Stimulated activated CD8-positive, alpha-beta memory T cell treated with anti-CD3 and anti-CD28 coated beads, Interleukin-7, amount 100 ng/mL, for 48 hours (primary cell): Measurements from ENCODE around the gene ZNF598.
"Not testable (repeated sequence)": the region's sequence is repeated elsewhere in the genome, so short reads cannot be mapped to it uniquely, and the experiment has no call there.

Source experiments
- DNase-seq, 2 donors: peaks; one replicate each; pipeline ENCODE4 v3.0.0-alpha.2; 2020; ENCODE audit warnings: low read depth in 1 of 2; ENCODE audit errors: extremely low read depth in 1 of 2

Gene ZNF598

DNA sequence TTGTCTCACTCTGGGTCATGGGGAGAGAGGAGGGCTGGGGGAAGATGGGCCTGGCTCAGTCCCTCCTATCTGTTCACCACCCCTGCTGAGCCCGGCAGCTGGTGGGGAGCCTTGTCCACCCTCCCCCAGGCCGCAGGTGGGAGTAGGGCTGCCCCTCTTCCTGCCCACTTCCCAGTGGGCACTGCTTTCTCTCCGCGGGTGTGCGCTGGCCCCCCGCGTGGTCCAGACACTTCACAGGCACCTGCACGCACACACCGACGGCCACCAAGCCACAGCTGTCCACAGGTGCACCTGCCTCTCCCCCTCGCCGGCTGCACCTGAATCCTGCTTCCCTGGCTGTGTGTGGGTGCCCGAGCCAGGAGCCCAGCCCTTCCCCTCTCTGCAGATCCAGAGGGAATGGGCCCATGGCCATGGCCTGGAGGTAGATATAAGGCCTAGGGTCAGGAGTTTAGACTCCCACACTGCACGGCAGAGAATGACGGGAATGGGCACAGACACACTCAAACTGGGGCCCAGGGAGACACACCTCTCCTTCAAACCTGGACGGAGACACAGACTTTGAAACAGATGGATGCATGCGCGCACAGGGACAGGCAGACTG is 19.1 kb upstream of the ZNF598 start:
- no peak for DNase-seq

DNA sequence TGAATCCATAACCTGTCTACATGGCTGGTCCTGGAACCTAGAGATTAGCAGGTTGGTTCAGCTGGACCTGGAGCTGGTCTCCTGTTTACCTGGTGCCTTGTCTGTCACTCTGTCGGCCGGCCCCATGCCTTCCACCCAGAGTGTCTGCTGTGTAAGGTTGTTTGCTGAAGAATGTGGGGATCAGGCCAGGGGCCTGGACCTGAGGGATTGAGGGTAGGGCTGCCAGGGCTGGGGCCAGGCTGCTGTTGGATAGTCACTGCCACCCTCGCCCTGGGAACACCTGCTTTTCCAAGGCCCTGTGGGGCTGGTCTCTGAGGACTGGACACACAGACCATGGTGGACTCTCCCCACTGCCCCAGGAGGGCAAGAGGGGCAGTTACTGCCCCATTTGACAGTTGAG is 18.5 kb upstream of the ZNF598 start:
- no peak for DNase-seq

DNA sequence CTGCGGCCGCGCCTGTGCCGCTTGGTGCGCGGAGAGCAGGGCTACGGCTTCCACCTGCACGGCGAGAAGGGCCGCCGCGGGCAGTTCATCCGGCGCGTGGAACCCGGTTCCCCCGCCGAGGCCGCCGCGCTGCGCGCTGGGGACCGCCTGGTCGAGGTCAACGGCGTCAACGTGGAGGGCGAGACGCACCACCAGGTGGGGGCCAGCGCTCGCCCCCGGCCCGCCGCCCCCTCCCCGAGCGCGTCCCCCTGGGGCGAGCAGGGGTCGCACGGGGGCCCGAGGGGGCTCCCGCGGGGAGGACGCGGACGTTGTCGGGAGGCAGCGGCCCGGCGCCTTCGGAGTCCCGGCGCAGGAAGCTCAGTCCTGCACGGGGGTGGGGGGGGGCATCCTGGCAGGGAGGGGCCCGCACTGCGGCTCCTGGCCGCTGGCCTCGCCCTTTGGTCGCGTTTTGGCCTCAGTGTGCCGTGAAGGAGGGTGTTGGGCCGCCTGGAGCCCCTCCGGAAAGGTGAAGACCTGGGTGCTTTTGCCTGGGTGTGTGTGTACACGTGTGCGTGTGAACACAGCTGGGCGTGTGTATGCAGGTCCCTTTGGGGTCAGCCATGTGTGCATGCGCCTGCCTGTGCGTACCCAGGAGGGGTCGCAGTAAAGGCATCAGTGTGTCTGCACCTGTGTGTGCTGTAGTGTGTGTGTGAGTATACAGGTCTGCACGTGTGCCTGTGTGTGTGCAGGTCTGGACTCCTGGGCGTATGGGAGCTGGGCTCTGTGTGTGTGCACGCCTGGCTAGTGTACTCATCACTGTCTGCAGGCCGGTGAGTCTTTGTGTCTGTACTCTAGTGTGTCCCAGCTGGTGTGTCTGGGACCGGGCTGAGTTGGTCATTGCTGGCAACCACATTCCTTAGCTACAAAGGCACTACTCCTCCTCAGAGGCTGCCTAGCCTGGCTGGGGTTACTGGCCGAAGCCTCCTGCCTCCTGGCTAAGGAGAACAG is 17.7 kb upstream of the ZNF598 start:
- no peak for DNase-seq

DNA sequence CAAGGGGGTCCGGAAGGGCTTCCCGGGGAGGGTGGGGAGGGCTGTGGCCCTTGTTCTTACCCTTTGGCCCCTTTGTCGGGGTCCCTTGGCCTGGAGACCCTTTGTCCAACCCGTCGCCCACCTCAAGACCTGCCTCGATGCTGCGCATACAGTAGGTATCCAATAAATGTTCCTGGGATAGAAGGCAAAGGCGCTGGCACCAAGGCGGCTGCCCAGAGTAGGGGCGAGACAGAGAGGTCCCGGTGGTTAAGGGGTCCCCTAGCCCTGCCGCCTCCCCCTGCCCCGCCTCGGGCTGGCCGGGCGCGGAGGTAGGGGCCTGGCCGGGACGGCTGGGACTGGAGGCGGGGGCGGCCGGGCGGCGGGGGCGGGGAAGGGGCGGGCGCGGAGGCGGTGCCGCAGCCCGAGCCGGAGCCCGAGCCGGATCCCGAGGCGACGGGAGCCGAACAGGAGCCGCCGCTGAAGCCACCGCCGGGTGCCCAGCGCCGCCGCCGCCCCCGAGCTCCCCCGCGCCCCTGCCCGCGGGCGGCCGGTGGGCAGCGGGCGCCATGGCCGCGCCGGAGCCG is 16.9 kb upstream of the ZNF598 start, which contains the start of gene NHERF2:
Gene NHERF2 (plus strand): TSS at position 442 of the 563 bp plus-strand sequence. CDS start 104 bp downstream, at position 546.
- no peak for DNase-seq

DNA sequence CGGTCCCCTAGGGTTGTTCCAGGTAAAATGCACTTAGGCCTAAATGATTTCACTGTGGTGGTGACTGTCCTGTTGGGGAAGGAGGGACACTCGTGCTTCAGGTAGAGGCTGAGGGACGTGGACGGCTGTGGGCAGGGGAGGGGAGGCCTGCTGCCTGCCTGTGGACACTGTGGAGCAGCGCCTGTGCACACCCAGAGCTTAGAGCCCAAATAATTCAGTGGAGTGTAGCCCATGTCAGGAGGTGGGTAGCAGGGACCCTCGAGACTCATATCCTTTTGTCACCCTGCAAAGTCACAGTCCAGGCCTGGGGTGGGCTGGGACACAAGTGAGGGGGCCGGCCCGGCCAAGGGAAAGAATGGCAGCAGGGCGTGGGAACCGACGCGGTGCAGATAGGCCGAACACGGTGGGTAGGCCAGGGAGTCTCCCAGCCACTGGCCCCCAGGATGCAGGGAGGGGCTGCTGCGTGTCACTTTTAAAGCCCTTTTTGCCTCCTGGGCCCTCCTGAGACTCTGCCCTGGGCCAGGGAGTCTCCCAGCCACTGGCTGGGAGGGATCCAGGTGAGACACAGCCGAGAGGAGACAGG is 16.3 kb upstream of the ZNF598 start:
- no peak for DNase-seq

DNA sequence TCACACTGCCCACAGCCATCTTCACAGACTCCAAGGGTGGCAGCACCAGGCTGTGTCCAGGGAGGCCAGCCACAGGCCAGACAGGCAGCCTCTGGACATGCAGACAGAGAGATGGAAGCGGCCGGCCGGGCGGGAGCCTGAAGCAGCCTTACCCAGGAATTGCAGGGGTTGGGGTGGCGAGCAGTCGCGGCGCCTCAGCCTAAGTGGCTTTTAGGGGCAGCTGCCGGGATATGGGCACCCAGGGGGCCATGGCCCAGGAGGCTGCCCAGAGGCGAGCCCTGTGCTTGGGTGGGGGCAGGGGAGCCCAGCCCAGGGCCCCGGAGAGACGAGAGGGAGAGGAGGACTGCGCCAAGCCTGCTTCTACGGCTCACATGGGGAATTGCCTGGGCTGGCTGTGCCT is 15.6 kb upstream of the ZNF598 start:
- no peak for DNase-seq

DNA sequence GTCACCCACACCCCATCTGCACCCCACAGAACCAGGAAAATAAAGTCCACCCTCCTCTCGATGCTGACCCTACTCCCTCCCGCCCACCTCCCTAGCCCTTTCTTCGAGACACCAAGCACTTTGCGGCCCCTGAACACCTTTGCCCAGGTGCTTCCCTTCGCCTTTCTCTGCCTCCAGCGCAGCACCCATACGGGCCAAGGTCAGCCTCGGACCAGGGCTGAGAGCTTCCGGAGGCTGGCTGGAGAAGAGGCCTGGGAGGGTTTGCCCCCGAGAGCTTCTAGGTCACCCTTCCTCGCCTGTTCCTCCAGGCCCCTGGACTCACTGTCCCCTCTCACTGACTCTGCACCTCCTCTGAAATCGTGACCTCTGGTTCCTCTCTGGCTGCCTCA is 14.4 kb upstream of the ZNF598 start:
- no peak for DNase-seq

DNA sequence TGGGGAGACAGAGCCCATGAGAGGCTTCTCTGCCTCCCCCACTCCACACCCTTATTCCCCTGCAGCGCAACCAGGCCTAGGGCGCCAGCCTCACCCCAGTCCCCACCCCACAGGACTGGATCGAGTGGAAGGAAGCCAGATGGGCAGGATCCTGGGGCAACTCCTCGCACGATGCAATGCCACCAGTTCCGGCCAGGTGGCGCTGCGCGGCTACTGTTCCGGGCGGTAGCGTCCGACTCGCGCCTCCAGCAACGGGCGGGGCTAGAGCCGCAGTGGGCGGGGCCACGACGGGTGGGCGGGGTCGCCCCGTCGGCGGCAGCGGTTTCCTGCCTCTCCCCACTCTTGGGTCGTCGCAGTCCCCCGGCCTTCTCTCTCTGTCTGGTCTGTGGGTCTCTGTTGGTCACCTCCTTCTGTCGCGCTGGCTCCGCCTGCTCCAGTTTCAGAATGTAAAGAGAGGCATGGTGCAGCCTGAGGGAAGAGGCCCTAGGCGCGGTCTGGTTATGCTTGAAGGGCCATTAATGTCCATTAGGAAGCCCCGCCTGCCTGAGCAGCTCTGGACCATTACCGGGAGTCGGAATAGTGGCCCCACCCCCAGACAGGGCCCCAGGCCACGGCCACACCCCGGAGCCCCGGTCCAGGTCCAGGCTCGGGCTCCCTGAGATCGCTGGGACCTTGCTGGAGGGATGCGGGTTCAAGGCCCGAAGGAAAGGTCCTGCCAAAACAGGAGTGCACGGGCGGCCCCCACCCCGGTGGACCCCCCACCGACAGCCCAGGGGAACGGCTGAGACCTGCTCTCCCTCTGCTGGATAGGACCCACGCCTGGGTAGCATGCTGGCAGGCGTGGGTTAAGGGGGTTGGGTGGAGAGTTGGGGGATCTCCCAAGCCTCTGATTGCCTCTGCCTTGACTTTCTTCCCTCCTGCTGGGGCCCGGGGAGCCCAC is 13.7 kb upstream of the ZNF598 start:
- peak; percentile 84 to 87 for DNase-seq

DNA sequence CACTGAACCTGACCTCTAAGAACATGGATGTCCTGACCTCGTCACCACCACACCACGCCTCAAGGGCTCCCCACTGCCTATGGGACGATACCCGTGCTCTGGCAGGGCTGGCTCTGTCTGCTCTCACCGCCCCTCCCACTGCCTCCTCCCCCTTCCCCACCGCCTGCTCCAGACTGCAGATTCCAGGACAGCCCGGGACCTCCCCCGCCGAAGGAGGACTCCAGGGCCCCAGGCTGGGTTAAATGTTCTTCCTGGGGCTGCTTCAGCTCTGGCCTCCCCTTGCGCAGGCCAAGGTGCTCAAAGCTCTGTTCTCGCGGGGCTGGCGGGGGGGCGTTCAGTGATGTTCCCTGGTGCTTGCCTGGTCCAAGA is 13.1 kb upstream of the ZNF598 start:
- no peak for DNase-seq

DNA sequence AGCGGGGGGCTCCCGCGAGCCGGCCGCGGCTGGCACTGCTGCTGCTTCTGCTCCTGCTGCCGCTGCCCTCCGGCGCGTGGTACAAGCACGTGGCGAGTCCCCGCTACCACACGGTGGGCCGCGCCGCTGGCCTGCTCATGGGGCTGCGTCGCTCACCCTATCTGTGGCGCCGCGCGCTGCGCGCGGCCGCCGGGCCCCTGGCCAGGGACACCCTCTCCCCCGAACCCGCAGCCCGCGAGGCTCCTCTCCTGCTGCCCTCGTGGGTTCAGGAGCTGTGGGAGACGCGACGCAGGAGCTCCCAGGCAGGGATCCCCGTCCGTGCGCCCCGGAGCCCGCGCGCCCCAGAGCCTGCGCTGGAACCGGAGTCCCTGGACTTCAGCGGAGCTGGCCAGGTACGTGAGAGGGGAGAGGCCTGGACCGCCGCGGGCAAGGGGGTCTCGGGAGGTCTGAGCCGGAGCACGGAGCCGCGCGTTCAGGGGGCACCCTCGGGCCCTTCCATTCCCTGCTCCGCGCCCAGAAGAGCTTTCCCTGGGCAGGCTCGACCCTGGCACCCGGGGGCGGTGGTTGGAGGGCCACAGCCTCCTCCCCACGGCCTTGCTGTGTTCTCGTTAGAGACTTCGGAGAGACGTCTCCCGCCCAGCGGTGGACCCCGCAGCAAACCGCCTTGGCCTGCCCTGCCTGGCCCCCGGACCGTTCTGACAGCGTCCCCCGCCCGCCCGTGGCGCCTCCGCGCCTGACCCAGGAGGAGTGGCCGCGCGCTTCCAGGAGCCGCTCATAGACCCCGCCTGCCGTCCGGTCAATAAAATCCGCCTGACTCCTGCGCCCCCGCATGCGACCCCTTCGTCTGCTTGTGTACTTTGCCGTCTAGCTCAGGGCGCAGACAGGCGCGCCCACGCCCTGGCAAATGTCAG is 10.6 kb upstream of the ZNF598 start:
- DNase-seq: no peak

DNA sequence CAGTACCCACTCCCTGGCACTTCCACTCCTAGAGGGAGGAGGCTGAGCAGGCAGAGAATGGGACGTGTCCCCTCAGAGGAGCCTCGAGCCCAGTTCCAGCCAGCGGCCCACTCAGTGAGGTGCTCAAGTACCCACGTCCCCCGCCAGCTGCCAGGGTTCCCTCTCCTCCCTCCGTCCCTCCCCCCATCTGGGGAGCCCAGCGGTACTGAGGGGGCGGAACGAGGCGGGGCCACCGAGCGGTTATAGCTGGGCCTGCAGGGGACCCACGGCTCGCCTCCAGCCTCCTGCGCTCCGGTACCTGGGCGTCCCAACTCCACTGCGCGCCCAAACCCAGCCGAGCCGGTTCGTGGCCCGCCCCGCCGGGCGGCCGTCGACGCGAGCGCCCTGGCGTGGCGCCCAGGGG is 9.9 kb upstream of the ZNF598 start, which contains the start of gene NPW:
Gene NPW (plus strand): TSS at position 268 of the 403 bp plus-strand sequence.
- DNase-seq: no peak

DNA sequence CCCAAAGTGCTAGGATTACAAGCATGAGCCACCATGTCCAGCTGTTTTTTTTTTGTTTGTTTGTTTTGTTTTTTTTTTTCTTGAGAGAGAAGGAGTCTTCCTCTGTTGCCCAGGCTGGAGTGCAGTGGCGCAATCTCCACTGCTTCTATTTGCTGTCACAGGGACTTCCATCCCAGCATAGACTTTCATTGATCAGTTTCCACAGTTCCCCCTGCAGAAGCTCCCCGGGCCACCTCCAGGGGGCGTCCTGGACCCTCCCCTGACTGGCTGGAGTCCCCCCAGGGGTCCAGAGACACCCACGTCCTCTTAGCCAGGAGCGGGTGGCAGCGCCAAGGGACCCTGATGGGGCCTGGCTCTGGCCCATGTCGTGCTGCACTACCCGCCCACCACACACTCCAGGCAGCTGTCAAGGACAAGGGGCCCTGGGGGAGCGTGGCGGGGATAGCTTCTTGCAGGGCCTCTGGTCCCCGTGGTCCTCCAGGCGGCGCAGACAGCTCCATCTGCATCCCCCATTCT is 6.8 kb upstream of the ZNF598 start:
- DNase-seq: no peak

DNA sequence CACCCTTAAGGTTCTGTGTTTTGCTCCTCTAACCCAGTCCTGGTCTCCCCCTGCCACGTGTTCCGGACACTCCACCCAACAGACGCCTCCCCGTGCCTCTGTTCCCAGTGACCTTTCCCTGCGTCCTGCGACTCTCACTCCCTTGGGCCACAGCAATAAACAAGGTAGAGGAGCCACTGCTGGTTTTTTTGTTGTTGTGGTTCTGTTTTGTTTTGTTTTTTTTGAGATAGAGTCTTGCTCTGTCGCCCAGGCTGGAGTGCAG is 6.3 kb upstream of the ZNF598 start:
- DNase-seq: no peak

DNA sequence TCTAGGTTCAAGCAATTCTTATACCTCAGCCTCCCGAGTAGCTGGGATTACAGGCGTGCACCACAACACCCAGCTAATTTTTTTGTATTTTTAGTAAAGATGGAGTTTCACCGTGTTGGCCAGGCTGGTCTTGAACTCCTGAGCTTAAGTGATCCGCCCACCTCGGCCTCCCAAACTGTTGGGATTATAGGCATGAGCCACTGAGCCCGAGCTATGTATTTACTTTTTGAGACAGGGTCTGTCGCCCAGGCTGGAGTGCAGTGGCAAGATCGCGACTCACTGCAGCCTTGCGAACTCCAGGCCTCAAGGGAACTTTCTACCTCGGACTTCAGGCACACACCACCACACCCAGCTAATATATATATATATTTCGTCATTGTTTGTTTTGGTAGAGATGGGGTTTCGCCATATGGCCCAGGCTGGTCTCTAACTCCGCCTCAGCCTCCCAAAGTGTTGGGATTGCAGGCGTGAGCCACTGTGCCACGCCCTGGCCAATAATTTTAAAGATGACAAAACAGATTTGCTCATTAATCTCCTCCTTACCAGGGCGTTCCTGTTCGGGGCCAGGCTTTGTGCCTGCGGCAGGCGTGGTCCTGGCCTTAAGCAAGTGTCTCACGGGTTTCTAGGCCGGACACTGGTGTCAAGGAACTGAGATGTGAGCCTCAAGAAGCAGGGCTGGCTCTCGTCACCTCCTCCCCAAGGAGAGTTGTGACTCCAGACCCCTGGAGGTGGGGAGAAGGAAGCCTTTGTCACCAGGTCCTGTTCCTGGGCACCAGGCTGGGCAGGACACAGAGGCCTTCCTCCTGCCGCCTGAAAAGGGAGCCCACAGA is 5.7 kb upstream of the ZNF598 start:
- no peak for DNase-seq

DNA sequence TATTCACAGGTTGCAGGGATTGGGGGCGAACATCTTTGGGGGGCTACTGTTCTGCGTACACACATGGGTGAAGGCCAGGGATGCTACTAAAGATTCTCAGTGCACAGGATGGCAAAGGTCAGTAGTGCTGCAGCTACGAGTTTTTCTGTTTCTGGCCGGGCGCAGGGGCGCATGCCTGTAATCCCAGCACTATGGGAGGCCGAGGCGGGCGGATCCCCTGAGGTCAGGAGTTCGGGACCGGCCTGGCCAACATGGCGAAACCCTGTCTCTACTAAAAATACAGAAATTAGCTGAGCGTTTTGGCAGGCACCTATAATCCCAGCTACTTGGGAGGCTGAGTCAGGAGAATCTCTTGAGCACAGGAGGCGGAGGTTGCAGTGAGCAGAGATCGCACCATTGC is 3.9 kb upstream of the ZNF598 start:
- no peak for DNase-seq

DNA sequence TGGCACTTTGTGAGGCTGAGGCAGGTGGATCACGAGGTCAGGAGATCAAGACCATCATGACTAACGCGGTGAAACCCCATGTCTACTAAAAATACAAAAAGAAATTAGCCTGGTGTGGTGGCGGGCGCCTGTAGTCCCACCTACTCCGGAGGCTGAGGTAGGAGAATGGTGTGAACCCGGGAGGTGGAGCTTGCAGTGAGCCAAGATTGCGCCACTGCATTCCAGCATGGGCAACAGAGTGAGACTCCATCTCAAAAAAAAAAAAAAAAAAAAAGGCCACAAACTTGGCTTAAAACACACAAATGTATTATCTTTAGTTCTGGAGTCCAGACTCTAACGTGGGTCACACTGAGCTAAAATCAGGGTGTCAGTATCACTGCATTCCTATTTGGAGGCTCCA is 2.1 kb upstream of the ZNF598 start:
- not testable (repeated sequence) for DNase-seq

DNA sequence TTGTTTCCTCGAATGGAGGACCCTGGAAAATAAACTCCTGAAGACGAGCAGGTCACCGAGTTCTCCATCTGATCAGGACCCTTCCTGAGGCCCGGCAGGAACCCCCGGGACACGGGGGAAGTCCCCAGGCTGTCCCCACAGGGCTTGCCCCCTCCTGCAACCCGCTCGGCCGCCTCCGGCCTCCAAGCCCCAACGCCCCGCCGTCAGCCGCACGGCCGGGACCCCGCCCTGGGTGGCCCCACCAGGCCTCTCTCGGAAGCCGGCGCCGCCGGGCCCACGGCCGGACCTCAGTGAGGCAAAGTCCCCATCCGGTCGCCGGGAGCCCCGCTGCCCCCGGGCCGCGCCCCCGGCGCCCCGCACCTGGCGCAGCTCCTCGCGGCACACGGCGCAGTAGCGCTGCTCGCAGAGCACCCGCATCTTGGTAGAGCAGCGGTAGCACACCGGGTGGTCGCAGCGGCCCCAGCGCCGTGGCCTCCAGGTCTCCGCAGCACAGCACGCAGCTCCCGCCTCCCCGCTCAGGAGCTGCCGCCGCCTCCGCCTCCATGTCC is 383 bp downstream of the ZNF598 start:
- DNase-seq: no peak

DNA sequence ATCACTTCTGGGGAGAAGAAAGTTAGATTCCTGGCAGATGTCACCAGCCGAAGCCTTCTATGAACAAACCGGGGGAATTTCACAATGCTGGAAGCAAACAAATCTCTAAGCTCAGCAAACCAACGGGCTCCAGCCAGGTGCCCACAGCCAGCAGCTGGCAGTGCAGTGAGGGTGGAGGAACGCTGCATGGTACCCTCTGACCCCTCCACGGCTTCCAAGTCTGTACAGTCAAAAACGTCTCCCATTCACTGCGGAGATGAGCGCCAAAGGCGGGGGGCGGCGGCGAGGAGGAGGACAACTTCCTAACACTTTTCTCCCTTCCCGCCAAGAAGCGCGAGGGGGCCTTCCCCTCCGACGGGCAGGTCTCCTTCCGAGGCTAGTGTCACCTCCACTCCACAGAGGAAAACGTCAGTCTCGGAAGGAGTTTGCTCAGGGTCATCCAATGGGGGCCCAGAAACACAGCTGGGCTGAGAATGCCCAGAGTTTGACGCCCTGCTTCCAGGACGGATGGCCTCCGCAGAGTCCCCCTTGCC is 924 bp downstream of the ZNF598 start:
- no peak for DNase-seq
